NCI-H1092 (cell line): ENCODE results near the gene GABRR3.
"Not testable (repeated sequence)": the region's sequence is repeated elsewhere in the genome, so short reads cannot be mapped to it uniquely, and the experiment has no call there.

ENCODE experiments used
- DNase-seq: peaks from one replicate; lab custom pipeline; 2025; lab: John Stamatoyannopoulos, UW

The GABRR3 gene

GRCh38 chr3:98021830-98022560 is 13.1 kb downstream of the GABRR3 start:
- DNase-seq: no peak

GRCh38 chr3:98020412-98020811 is 14.7 kb downstream of the GABRR3 start:
- DNase-seq: no peak

- no peak for DNase-seq
These were observed 16.8 kb downstream of the GABRR3 start for GRCh38 chr3:98018301-98018700.

- DNase-seq: no peak
These were observed 20.9 kb downstream of the GABRR3 start for GRCh38 chr3:98014268-98014585.

- DNase-seq: no peak
These were observed 21.5 kb downstream of the GABRR3 start for GRCh38 chr3:98013411-98014267.

- DNase-seq: no peak
These were observed 22.1 kb downstream of the GABRR3 start for GRCh38 chr3:98012979-98013378.

- not testable (repeated sequence) for DNase-seq
These were observed 24.1 kb downstream of the GABRR3 start for GRCh38 chr3:98010883-98011449.

GRCh38 chr3:98010194-98010882 is 24.8 kb downstream of the GABRR3 start:
- no peak for DNase-seq

GRCh38 chr3:98008855-98009254 is 26.3 kb downstream of the GABRR3 start:
- no peak for DNase-seq

GRCh38 chr3:98005438-98005837 is 29.7 kb downstream of the GABRR3 start:
- DNase-seq: no peak

- no peak for DNase-seq
These were observed 30.4 kb downstream of the GABRR3 start for GRCh38 chr3:98004721-98005120.

GRCh38 chr3:98003306-98003969 is 31.7 kb downstream of the GABRR3 start:
- no peak for DNase-seq

GRCh38 chr3:98002717-98003116 is 32.4 kb downstream of the GABRR3 start:
- no peak for DNase-seq

- DNase-seq: no peak
These were observed 35.1 kb downstream of the GABRR3 start for GRCh38 chr3:97999994-98000393.

- no peak for DNase-seq
These were observed 36.0 kb downstream of the GABRR3 start for GRCh38 chr3:97999103-97999502.

GRCh38 chr3:97996988-97997387 is 38.1 kb downstream of the GABRR3 start:
- no peak for DNase-seq

GRCh38 chr3:97994328-97994945 is 40.7 kb downstream of the GABRR3 start:
- DNase-seq: no peak

GRCh38 chr3:97993526-97993925 is 41.6 kb downstream of the GABRR3 start:
- no peak for DNase-seq

- no peak for DNase-seq
These were observed 42.5 kb downstream of the GABRR3 start for GRCh38 chr3:97992547-97993173.

GRCh38 chr3:97991293-97991682 is 43.8 kb downstream of the GABRR3 start:
- no peak for DNase-seq
